Neural cell (in vitro differentiated cells): ENCODE results near the gene SLC20A1.

Experiments used
- CTCF ChIP-seq: fragments of 450-650 bp; IDR thresholded peaks from 2 replicates; pipeline ENCODE4 v1.5.1; 2014; ENCODE audit warnings: antibody characterized with exemption, mild to moderate bottlenecking, moderate library complexity; ENCODE audit not compliant: poor library complexity, severe bottlenecking
- EP300 ChIP-seq: fragments of 450-650 bp; conservative IDR thresholded peaks from 2 replicates; pipeline ENCODE4 v1.6.1; 2014; ENCODE audit warnings: antibody characterized with exemption, mild to moderate bottlenecking, moderate library complexity; ENCODE audit not compliant: poor library complexity, severe bottlenecking
- EZH2 ChIP-seq: fragments of 200-600, 300-800 bp; shearing (Covaris generic), sonication (generic); IDR thresholded peaks from 2 replicates; pipeline ENCODE4 v1.6.1; 2014; ENCODE audit warnings: antibody characterized with exemption, low read length, borderline replicate concordance, mild to moderate bottlenecking; ENCODE audit not compliant: insufficient read depth, poor library complexity, severe bottlenecking
- POLR2AphosphoS5 ChIP-seq: IDR thresholded peaks from 2 replicates; pipeline ENCODE4 v1.6.1; 2012

GRCh38 chr2:112680666-112681101 is 34.9 kb downstream of the SLC20A1 start:
- TF ChIP-seq CTCF, result no peak
- no peak for TF ChIP-seq EP300
- TF ChIP-seq EZH2, result no peak
- no peak for TF ChIP-seq POLR2AphosphoS5
